Measurements from ENCODE around the gene TEX53.

The TEX53 gene

GRCh38 chr9:114616684-114617520 is 40.7 kb downstream of the TEX53 start:
- Histone ChIP-seq H4K20me1 (ENCODE audit: insufficient read depth, low read length) (peaks cover 3% of the 10 kb centered on the region; the same call in 1 of the 2 replicates), H3K9ac (ENCODE audit: low read depth, low read length) (no peak overlapping the region), H3K79me2 (ENCODE audit: insufficient read depth, low read length) (peaks cover 82% of the 10 kb centered on the region), H3K9me3 (ENCODE audit: insufficient read depth, low read length, severe bottlenecking) (no peaks in the 10 kb centered on the region), H3K4me1 (ENCODE audit: insufficient read depth, low read length) (peaks cover 25% of the 10 kb centered on the region), H3K27ac (ENCODE audit: low read length) (no peak overlapping the region; the same call in 1 of the 2 replicates), H3K4me2 (ENCODE audit: insufficient read depth, low read length) (no peak overlapping the region), H3K4me3 (ENCODE audit: low read depth in 1 of 2, low read length in 2 of 2) (no peak overlapping the region), H3K27me3 (ENCODE audit: insufficient read depth, low read length, poor library complexity) (no peaks in the 10 kb centered on the region), H3K36me3 (ENCODE audit: insufficient read depth, low read length) (peaks cover 41% of the 10 kb centered on the region), H2AFZ (ENCODE audit: low read depth, low read length) (no peak overlapping the region)
- ATAC-seq (ENCODE audit: insufficient read depth, low read depth) (no peak), DNase-seq (no peak)
- TF ChIP-seq EZH2 (IDR thresholded peaks at IDR 0.05; ENCODE audit: borderline replicate concordance, low read depth, low read length, severe bottlenecking) (no peak), CTCF (IDR thresholded peaks at IDR 0.05; ENCODE audit: borderline replicate concordance, extremely low read depth, low read length, poor library complexity, severe bottlenecking) (no peak)

GRCh38 chr9:114614373-114614772 is 43.2 kb downstream of the TEX53 start:
- Histone ChIP-seq H3K27ac (ENCODE audit: low read length) (no peak overlapping the region), H3K9me3 (ENCODE audit: insufficient read depth, low read length, severe bottlenecking) (no peaks in the 10 kb centered on the region), H3K4me3 (ENCODE audit: low read depth in 1 of 2, low read length in 2 of 2) (no peak overlapping the region), H3K79me2 (ENCODE audit: insufficient read depth, low read length) (peaks cover 82% of the 10 kb centered on the region), H3K36me3 (ENCODE audit: insufficient read depth, low read length) (peaks cover 24% of the 10 kb centered on the region), H3K4me2 (ENCODE audit: insufficient read depth, low read length) (peak overlapping the region; percentile 92; the same call in 1 of the 2 replicates), H2AFZ (ENCODE audit: low read depth, low read length) (no peak overlapping the region), H3K9ac (ENCODE audit: low read depth, low read length) (no peak overlapping the region), H3K4me1 (ENCODE audit: insufficient read depth, low read length) (peaks cover 39% of the 10 kb centered on the region), H4K20me1 (ENCODE audit: insufficient read depth, low read length) (peaks cover 3% of the 10 kb centered on the region; the same call in 1 of the 2 replicates), H3K27me3 (ENCODE audit: insufficient read depth, low read length, poor library complexity) (no peaks in the 10 kb centered on the region)
- TF ChIP-seq EZH2 (IDR thresholded peaks at IDR 0.05; ENCODE audit: borderline replicate concordance, low read depth, low read length, severe bottlenecking) (no peak), CTCF (IDR thresholded peaks at IDR 0.05; ENCODE audit: borderline replicate concordance, extremely low read depth, low read length, poor library complexity, severe bottlenecking) (no peak)
- ATAC-seq (ENCODE audit: insufficient read depth, low read depth) (no peak), DNase-seq (no peak)

GRCh38 chr9:114613919-114614318 is 43.7 kb downstream of the TEX53 start:
- peaks cover 77% of the 10 kb centered on the region for H3K79me2 ChIP-seq (ENCODE audit: insufficient read depth, low read length)
- no peak overlapping the region for H3K4me3 ChIP-seq (ENCODE audit: low read depth in 1 of 2, low read length in 2 of 2)
- peaks cover 20% of the 10 kb centered on the region for H3K36me3 ChIP-seq (ENCODE audit: insufficient read depth, low read length)
- H4K20me1 ChIP-seq (ENCODE audit: insufficient read depth, low read length): peaks cover 3% of the 10 kb centered on the region; the same call in 1 of the 2 replicates
- H3K4me2 ChIP-seq (ENCODE audit: insufficient read depth, low read length): peak overlapping the region; percentile 92; the same call in 1 of the 2 replicates
- no peak overlapping the region for H3K9ac ChIP-seq (ENCODE audit: low read depth, low read length)
- H2AFZ ChIP-seq (ENCODE audit: low read depth, low read length): no peak overlapping the region
- no peaks in the 10 kb centered on the region for H3K9me3 ChIP-seq (ENCODE audit: insufficient read depth, low read length, severe bottlenecking)
- peaks cover 39% of the 10 kb centered on the region for H3K4me1 ChIP-seq (ENCODE audit: insufficient read depth, low read length)
- ATAC-seq (ENCODE audit: insufficient read depth, low read depth): no peak
- TF ChIP-seq EZH2 (IDR thresholded peaks at IDR 0.05; ENCODE audit: borderline replicate concordance, low read depth, low read length, severe bottlenecking) (no peak), CTCF (IDR thresholded peaks at IDR 0.05; ENCODE audit: borderline replicate concordance, extremely low read depth, low read length, poor library complexity, severe bottlenecking) (no peak)
- DNase-seq: no peak
- no peak overlapping the region for H3K27ac ChIP-seq (ENCODE audit: low read length)
- no peaks in the 10 kb centered on the region for H3K27me3 ChIP-seq (ENCODE audit: insufficient read depth, low read length, poor library complexity)
